Measurements from ENCODE around the gene APBB1.

Gene APBB1

DNA sequence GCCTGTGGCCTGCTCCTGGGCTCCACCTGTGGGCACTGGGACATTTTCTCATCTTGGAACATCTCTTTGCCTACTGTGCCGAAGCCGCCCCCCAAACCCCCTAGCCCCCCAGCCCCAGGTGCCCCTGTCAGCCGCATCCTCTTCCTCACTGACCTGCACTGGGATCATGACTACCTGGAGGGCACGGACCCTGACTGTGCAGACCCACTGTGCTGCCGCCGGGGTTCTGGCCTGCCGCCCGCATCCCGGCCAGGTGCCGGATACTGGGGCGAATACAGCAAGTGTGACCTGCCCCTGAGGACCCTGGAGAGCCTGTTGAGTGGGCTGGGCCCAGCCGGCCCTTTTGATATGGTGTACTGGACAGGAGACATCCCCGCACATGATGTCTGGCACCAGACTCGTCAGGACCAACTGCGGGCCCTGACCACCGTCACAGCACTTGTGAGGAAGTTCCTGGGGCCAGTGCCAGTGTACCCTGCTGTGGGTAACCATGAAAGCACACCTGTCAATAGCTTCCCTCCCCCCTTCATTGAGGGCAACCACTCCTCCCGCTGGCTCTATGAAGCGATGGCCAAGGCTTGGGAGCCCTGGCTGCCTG is 27.3 kb downstream of the APBB1 start:
- no peak for DNase-seq (ENCODE audit: low read depth)

DNA sequence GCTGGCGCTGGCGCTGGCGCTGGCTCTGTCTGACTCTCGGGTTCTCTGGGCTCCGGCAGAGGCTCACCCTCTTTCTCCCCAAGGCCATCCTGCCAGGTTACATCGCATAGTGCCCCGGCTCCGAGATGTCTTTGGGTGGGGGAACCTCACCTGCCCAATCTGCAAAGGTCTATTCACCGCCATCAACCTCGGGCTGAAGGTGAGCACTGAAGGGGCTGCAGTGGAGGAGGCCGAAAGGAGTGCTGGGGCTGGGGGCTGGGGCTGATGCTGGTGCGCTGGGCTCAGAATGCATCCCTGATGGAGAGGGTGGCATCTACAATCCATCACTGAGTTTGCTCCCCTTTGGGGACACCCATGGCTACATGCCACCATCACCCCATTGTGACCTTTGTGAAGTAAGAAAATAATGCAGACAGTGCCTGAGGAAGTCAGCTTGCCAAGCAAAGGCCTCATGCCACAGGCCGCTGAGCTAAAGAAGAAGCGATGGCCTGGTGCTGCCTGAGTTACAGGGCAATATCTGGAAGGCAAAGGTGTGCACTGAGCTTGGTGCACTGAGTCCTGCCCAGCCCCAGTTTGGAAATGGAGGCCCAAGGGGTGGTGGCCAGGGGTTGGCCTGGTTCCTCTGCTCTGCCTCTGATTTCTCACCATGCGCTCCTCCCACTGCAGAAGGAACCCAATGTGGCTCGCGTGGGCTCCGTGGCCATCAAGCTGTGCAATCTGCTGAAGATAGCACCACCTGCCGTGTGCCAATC is 28.0 kb downstream of the APBB1 start:
- DNase-seq (ENCODE audit: low read depth): no peak

DNA sequence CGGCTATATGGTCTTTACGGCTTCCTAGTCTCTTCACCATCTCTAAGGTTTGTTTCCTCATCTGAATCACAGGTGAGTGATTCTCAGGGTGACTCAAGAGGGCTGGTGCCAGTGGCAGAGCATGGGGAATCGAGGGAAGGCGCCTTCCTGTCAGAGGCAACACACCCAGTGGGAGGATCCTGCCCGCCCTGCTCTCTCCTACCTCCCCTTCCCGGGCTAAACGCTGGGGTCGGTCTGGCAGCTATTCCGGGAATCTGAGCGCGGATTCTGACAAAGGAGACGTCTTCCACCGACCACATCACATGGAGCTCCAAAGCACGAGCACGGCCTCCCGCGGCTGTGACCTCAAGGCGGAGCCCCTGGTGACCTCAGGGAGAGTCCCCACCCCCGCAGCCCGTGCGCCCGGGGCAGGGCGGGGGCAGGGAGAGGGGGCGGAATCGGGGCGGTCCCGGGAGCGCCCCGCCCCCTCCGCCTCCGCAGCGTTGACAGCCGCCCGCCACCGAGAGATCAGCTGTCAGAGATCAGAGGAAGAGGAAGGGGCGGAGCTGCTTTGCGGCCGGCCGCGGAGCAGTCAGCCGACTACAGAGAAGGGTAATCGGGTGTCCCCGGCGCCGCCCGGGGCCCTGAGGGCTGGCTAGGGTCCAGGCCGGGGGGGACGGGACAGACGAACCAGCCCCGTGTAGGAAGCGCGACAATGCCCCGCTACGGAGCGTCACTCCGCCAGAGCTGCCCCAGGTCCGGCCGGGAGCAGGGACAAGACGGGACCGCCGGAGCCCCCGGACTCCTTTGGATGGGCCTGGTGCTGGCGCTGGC is 28.8 kb downstream of the APBB1 start, which contains the start of gene SMPD1:
SMPD1 (plus strand) TSS at position 570 of the 813 bp plus-strand sequence; CDS start at position 695, 125 bp downstream.
- peak; percentile 88 for DNase-seq (ENCODE audit: low read depth)

DNA sequence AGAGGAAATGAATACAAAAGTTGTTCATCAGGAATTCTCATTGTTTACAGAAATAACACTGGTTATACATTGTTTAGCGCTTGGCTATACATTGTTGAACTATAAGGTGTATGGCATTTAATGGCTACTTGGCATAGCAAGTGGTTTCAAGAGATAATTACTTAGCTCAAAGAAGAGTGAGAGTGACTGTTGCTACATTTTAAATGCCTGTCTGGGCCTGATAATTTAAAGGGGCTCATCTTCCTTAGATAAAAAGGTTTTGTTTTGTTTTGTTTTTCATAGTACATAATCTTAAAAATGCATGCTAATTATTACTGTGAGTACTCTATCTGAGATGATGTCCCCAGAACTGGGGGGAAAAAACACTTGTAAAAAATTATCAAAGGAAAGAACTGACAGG is 30.1 kb downstream of the APBB1 start:
- no peak for DNase-seq (ENCODE audit: low read depth)

DNA sequence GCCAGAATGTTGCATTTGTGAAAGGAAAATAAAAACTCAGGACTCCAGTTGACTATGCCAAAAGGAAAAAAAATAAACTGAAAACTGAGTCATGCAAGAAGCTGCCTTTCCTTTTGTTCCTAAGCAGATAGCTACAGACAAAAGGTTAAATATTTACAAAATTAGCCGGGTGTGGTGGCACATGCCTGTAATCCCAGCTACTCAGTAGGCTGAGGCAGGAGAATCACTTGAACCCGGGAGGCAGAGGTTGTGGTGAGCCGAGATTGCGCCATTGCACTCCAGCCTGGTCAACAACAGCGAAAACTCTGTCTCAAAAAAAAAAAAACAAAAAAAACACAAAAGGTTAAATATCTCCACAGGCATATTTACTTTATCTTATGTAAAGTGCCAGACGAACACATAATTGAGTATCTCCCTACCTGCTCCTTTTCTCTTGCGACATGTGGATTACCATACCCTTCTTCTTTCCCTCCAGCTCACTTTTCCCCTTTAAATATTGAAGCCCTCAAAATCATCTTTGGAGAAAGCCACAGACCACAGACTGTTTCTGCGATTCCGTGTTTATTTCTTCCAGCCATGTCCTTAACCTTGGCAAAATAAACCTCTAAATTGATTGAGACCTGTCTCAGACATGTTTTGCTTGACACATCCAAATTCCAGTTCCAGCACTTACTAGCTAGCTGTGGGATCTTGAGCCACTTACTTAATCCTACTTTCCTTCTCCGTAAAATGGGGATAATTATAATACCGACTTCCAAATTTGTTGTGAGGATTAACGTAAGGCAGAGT is 30.9 kb downstream of the APBB1 start:
- DNase-seq (ENCODE audit: low read depth): no peak

DNA sequence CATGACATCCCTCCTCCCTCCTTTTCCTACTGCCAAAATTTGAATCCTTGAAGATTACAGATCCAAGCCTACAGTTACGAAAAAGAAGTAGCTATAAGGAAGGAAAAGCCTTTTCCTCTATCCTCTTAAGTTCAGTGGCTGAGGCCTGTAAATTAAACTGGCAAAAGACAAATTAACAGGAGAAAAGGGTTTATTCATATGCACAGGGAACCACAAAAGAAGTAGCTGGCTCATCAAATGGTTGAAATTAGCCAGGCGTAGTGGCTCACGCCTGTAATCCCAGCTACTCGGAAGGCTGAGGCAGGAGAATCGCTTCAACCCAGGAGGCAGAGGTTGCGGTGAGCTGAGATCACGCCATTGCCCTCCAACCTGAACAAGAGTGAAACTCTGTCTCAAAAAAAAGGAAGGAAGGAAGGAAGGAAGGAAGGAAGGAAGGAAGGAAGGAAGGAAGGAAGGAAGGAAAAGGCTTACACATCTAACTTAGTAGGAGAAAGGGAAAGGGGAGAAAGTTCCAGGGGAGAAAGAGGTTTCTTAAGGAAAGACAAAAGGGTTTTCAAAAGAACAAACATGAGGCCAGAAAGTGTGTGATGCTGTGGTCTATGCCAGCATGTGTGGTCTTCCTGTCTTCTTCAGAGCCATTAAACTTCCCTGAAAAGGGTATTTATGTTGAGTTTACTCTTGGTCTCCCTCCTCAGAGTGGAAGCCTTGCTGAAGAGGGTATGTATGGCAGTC is 33.7 kb downstream of the APBB1 start:
- no peak for DNase-seq (ENCODE audit: low read depth)

DNA sequence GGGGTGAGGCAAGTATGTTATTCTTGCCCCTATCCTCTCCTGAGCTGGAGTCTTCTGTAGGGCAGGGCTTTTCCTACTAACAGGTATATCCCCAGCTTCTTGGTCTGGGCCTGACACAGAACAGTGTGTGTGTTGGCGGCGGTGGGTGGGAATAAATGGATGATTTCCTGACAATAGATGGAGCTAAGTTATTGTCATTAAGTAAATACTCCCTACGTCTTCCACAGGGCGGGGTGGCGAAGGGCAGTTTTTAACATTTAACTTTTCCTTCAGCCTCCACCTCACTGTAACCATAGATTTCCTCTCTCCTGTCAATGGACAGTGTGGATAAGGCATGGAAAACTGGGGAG is 40.3 kb downstream of the APBB1 start:
- no peak for DNase-seq (ENCODE audit: low read depth)

DNA sequence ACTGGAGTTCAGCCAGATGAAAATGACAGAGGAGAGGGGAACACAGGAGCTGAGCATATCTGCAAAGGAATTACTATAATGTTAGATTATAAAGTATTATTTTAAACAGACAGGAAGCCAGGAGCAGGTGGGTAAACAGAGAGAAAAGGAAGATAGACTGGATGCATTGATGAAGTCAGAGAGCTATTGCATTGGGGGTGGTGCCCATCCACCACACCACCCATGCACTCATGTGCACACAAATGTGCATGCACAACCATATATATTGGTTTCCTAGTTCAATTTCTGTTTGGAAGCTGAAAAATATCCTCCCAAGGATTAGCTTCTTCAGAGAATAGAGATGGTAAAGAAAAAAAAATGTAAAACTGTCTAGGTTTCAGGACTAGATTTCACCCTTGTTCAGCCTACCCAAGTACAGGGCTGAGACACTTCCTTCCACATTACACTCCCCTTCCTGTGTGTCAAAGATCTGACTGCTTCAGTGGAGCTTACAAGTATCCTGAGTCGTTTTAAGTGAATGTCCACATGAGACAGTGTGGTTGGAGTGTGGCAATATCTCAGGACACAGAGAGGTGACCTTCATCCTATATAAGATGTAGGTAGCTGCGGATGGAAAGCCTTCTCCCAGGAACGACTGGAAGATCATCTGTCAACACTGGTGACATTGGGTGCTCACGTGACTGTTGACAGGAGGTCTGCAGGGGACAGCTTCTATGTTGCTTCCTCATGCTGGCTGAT is 40.8 kb downstream of the APBB1 start:
- DNase-seq (ENCODE audit: low read depth): no peak

DNA sequence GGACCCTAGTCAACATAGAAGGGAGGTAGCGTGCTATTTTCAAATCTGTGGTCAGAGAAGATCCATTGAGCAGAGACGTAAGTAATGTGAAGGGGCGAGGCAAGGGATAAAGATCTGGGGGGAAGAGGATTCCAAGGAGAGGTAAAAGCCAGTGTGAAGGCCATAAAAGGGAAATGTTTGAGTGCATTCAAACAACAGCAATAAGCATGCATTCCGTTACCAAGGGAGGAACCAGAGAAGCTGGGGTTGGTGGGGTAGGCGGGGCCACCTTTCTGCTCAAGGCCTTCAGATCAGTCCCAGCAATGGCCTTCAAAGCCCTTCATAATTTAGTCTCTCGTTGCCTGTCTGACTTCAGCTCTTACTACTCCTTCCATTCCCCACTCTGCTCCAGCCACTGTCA is 47.1 kb downstream of the APBB1 start:
- no peak for DNase-seq (ENCODE audit: low read depth)

DNA sequence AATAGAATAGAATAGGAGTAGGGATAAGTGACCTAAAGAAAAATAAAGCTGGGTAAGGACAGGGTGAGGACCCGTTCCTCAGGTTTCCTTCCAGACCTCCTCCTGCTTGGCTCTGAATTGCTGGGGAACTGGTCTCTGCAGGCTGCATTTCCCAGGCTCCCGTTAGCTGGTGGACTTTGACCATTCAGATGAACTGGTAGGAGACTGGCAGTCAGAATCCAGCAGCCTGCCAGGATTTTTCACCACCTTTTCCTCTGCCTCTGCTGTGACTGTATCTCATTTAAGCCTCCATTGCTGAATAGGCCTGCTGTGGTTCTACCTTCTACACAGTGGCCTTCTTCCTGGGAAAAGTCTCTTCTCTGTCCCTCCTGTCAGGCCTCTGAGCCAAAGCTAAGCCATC is 53.2 kb downstream of the APBB1 start:
- no peak for DNase-seq (ENCODE audit: low read depth)

DNA sequence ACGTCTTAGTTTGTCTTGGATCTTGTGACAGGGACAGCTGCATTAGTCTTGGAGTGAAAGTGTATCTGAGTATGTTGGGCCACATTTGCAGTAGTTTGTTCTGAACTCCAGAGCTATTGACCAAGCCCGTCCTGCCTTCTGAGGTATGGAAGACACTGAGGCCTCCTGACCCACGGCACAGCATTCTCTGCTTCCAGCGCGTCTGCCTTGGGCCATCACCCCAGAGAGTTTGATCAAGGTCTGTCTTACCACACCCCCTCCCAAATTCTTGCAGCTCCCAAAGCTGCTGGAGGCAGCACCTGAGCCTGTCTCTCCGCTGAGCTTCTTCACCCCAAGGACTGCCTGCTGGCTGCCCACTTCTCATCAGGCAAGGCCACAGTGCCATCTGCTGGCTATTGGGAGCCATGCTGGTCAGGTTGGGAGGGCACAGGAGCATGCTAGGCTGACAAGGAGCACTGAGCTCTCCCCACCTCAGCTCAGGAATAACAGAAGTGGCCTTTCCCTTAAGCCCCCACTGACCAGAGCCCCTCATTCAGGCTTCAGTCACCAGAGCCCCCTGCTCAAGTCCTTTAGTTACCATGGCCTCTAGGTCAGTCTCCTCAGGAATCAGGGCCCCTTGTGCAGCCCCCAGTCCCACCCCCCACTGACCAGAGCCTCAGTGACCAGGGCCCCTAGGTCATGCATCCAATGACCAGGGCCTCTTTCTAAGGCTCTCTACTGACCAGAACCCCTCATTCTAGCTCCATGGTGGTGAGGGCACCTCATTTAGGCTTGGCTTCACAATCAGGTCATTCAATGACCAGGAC is 55.8 kb downstream of the APBB1 start:
- DNase-seq (ENCODE audit: low read depth): peak; percentile 47

DNA sequence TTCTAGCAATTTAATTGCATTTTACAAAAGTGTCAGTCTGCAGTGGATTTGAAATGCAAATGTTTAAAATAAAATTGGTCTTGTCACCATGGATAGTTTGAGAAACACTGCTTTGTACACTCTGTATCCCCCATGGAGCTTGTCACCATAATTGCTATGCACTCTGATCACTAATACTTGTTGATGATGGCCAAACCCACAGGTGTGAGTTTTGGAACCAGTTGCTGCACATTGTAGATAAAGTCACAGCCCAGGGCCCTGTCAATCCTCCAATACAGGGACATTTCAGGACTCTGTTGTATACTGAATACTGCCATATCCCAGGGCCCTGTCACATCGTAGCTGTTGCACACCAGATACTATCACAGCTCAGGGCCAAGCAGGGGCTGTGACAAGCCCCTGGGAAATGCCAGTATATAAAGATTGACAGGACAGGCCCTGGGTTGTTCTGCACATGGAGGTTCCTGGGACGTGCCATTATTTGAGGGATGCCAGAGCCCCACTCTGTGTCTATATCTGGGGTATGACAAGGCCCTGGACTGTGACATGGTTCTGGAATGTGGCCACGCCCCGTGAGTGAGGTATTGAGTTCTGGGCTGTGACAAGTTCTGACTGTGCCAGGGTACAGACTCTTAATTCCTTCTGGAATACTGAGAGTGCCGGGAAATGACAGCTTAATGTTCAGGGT is 56.6 kb downstream of the APBB1 start:
- DNase-seq (ENCODE audit: low read depth): no peak

DNA sequence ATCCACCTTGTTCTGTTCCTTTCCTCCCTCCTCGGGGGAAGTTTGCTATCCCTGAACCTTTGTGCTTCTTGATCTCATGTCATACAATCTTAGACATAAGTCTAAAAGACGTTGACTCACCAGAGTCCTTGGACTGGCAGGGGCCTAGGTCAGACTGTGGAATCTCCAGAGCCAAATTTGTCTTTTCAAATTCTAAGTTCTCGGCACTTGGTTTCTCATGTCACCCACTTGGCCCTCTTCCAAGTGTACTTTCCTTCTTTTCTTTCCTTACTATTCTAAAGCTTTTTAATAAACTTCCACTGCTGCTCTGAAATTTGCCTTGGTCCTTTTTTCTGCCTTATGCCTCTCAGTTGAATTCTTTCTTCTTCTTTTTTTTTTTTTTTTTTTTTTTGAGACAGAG is 58.7 kb downstream of the APBB1 start:
- no peak for DNase-seq (ENCODE audit: low read depth)

DNA sequence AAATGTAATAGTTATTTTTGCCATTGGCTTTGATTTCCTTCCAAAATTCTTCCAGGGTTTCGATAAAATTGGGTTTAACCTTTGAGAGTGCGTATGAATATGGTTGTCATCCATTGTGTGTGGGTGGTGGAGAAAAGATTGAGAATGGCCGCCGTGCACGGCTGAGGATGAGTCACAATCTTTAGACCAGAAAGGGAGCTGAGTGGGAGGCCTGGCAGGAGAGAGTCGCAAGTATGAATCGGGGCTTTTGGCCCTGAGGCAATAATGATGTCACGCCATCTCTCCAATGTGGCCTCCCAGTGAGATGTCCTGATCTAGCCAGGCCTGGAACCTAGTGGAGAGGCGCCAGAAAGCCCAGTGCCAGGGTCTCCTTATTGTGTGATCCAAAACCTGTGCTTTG is 61.7 kb downstream of the APBB1 start:
- no peak for DNase-seq (ENCODE audit: low read depth)

DNA sequence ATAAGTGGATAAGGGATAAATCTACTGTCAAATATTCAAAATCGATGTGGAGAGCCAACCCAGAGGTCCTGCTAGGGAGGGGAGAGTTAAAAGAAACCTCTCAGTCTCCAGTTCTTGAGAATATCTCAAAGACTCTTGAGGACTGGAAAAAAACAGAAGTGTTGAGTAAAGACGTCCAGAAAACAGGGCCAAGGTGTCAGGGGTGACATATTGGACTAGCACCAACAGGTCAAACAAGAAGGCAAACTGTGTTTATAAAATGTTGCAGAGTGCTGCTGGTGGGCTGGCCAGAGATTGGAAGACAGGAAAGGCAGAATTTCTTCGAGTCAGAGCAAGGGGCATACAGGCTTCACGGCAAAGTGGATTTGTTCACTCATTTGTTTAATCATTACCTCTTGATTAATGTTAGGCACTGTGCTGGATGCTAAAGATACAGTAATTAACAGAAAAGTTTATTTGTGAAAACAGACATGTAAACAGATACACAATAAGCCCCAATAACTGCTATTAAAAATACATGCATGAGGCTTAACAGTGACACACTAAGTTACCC is 62.3 kb downstream of the APBB1 start:
- DNase-seq (ENCODE audit: low read depth): no peak

DNA sequence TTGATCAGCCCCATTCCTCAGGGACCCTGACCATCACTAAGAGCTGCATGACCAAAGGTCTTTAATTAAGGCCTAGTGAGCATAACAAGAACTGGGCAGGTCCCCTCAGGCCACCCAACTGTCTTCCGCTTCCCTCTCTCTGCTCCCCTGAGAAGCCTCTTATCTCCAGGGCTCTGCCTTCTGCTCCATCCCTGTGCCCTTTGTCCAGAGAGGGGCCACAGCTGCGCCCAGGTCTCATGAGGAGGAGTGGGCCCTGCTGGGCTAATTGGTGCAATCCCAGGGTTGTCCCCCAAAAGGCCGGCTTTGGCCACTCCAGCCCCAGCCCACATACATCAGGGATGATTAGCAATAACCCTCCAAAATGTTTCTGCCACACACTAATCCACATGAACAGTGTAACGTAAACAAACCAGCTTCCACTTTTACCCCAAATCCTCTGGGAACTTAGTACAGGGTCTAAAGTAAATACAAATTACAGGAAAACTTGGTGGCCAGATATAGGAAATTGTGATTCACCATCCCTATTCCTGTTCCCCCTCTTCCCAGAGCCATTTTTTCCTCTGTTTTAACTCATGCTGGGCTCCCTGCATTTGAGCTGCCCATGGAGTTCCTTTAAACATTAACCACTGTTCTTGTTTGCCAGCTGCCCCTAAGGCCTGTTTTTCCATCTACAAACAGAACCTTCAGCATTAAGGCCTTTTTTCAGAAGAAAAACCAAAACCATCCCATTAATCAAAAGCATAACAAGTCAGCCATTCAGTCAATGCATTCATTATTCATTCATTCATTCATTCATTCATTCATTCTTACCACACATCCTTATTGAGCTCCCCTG is 64.0 kb downstream of the APBB1 start:
- no peak for DNase-seq (ENCODE audit: low read depth)

DNA sequence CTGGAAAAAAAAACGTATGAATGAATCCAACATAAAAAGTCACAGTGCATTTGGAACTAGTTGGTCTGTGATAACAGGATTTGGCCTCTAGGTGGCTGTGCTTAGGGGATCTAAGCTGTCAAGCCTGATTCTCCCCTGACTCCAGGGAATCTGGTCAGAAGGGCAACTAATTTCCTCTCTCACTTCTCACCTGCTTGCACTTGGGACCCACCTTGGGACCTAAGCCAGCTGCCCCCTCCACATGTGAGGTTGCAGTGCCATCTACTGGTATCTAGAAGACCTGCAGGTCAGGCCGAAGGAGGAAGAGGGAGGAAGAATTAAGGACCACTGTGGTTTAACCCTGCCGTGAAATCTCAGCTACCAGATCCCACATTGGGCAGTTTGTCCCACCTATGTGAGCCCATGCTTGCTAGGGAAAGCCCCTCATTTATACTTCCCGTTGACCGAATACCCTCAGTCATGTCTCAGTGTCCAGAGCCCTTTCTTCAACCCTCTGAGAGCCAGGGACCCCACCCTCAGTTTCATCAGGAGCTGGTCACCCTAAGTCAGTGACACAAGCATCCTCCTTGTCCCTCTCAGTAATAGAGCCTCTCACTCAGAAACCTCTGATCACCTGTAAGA is 65.4 kb downstream of the APBB1 start:
- DNase-seq (ENCODE audit: low read depth): no peak
